Measurements from ENCODE around the gene STK17A.

- no peak for TF ChIP-seq CTCF (conservative IDR thresholded peaks at IDR 0.05; ENCODE audit: low read length)
- TF ChIP-seq EZH2phosphoT487 (IDR thresholded peaks at IDR 0.05; ENCODE audit: borderline replicate concordance, low read depth, low read length) = no peak
These were observed 67.6 kb downstream of the STK17A start for GRCh38 chr7:43650457-43651052.
